ENCODE data around the gene APOF. TPM values are rescaled to one million over a fixed set of nuclear protein-coding genes. Genes with fewer than 3 reads are reported as not detected.

Gene APOF
- total RNA-seq, 1 donor from 2014 or later, result not detected

- Histone ChIP-seq H3K36me3 (ENCODE audit: control insufficient read depth, insufficient read depth, low read length) (no peaks in the 10 kb centered on the region), H3K4me3 (ENCODE audit: low read depth, low read length) (peak within 1 kb of the TSS; percentile 45), H3K27me3 (ENCODE audit: control insufficient read depth, insufficient read depth, low read length) (no peaks in the 10 kb centered on the region)
- TF ChIP-seq CTCF (IDR thresholded peaks at IDR 0.05; ENCODE audit: insufficient read depth, low read length, severe bottlenecking), result peak; percentile 80
- FAIRE-seq, result no peak
- DNase-seq (ENCODE audit: low read depth), result peak; percentile 93
These were observed 28.8 kb downstream of the APOF start, which contains the start of gene PAN2 for GRCh38 chr12:56333679-56334489. Gene PAN2, minus strand, starts transcription at chr12:56334000. Its CDS starts 906 bp downstream, at chr12:56333094.

GRCh38 chr12:56333197-56333678, 29.4 kb downstream of the APOF start:
- DNase-seq (ENCODE audit: low read depth), result peak; percentile 73
- Histone ChIP-seq H3K36me3 (ENCODE audit: control insufficient read depth, insufficient read depth, low read length) (no peaks in the 10 kb centered on the region), H3K27me3 (ENCODE audit: control insufficient read depth, insufficient read depth, low read length) (no peaks in the 10 kb centered on the region), H3K4me3 (ENCODE audit: low read depth, low read length) (peak overlapping the region; percentile 45)
- FAIRE-seq, result no peak
- TF ChIP-seq CTCF (IDR thresholded peaks at IDR 0.05; ENCODE audit: insufficient read depth, low read length, severe bottlenecking), result no peak

- Histone ChIP-seq H3K36me3 (ENCODE audit: control insufficient read depth, insufficient read depth, low read length) (peaks cover 4% of the 10 kb centered on the region), H3K4me3 (ENCODE audit: low read depth, low read length) (peak overlapping the region; percentile 45), H3K27me3 (ENCODE audit: control insufficient read depth, insufficient read depth, low read length) (no peaks in the 10 kb centered on the region)
- no peak for FAIRE-seq
- DNase-seq (ENCODE audit: low read depth), result no peak
- TF ChIP-seq CTCF (IDR thresholded peaks at IDR 0.05; ENCODE audit: insufficient read depth, low read length, severe bottlenecking), result no peak
These were observed 30.0 kb downstream of the APOF start for GRCh38 chr12:56332512-56333196.

GRCh38 chr12:56330936-56331490, 31.6 kb downstream of the APOF start:
- FAIRE-seq (no peak), DNase-seq (ENCODE audit: low read depth) (peak; percentile 53)
- no peak for TF ChIP-seq CTCF (IDR thresholded peaks at IDR 0.05; ENCODE audit: insufficient read depth, low read length, severe bottlenecking)
- Histone ChIP-seq H3K27me3 (ENCODE audit: control insufficient read depth, insufficient read depth, low read length) (no peaks in the 10 kb centered on the region), H3K36me3 (ENCODE audit: control insufficient read depth, insufficient read depth, low read length) (peaks cover 11% of the 10 kb centered on the region), H3K4me3 (ENCODE audit: low read depth, low read length) (no peak overlapping the region)

GRCh38 chr12:56326533-56326932, 36.1 kb downstream of the APOF start:
- no peak overlapping the region for H3K4me3 ChIP-seq (ENCODE audit: low read depth, low read length)
- DNase-seq (ENCODE audit: low read depth), result no peak
- H3K27me3 ChIP-seq (ENCODE audit: control insufficient read depth, insufficient read depth, low read length), result no peaks in the 10 kb centered on the region
- TF ChIP-seq CTCF (IDR thresholded peaks at IDR 0.05; ENCODE audit: insufficient read depth, low read length, severe bottlenecking), result no peak
- FAIRE-seq, result no peak
- H3K36me3 ChIP-seq (ENCODE audit: control insufficient read depth, insufficient read depth, low read length), result peaks cover 24% of the 10 kb centered on the region
